Measurements from ENCODE around the gene PAWR. TPM values are rescaled to one million over a fixed set of nuclear protein-coding genes. Genes with fewer than 3 reads are reported as not detected.

The PAWR gene
- total RNA-seq, 1 donor from 2014 or later = 204 TPM

GRCh38 chr12:79691511-79692248, 916 bp upstream of the PAWR start:
- Histone ChIP-seq H3K27ac (ENCODE audit: low read depth, low read length) (peak overlapping the region; percentile 97), H3K4me2 (ENCODE audit: low read length) (peak overlapping the region; percentile 89), H3K79me2 (ENCODE audit: insufficient read depth, low read length) (peaks cover 47% of the 10 kb centered on the region), H3K27me3 (ENCODE audit: insufficient read depth, low read length) (no peaks in the 10 kb centered on the region), H3K4me1 (ENCODE audit: insufficient read depth, low read length) (peaks cover 13% of the 10 kb centered on the region), H3K9ac (ENCODE audit: low read length) (peak overlapping the region; percentile 93), H4K20me1 (ENCODE audit: insufficient read depth, low read length) (peaks cover 12% of the 10 kb centered on the region), H3K4me3 (ENCODE audit: insufficient read depth, low read depth, low read length) (peak overlapping the region; percentile 79), H3K36me3 (ENCODE audit: insufficient read depth, low read length) (no peaks in the 10 kb centered on the region), H2AFZ (ENCODE audit: low read depth, low read length) (peak overlapping the region; percentile 70), H3K9me3 (ENCODE audit: insufficient read depth, low read depth, low read length) (no peaks in the 10 kb centered on the region)
- H3K36me3 Mint-ChIP-seq (ENCODE audit: low read depth, unreplicated experiment) = peaks cover 5% of the 10 kb centered on the region
- DNase-seq (ENCODE audit: low read depth) (peak; percentile 57), FAIRE-seq (no peak)
- peak overlapping the region; percentile 98 for H3K27ac Mint-ChIP-seq (ENCODE audit: unreplicated experiment)
- no peak for TF ChIP-seq CTCF (IDR thresholded peaks at IDR 0.05; ENCODE audit: insufficient read depth, low read depth, low read length)
- TF ChIP-seq EZH2 (IDR thresholded peaks at IDR 0.05; ENCODE audit: insufficient read depth, low read length) = no peak
- H3K4me1 Mint-ChIP-seq (ENCODE audit: low read depth, unreplicated experiment) = peaks cover 12% of the 10 kb centered on the region
- H3K9me3 Mint-ChIP-seq (ENCODE audit: unreplicated experiment) = no peaks in the 10 kb centered on the region
- no peaks in the 10 kb centered on the region for H3K27me3 Mint-ChIP-seq (ENCODE audit: low read depth, unreplicated experiment)
- peak overlapping the region; percentile 91 for H3K4me3 Mint-ChIP-seq (ENCODE audit: unreplicated experiment)

GRCh38 chr12:79690142-79690637, 574 bp downstream of the PAWR start:
- no peaks in the 10 kb centered on the region for H3K9me3 Mint-ChIP-seq (ENCODE audit: unreplicated experiment)
- Histone ChIP-seq H3K4me2 (ENCODE audit: low read length) (peak overlapping the region; percentile 89), H4K20me1 (ENCODE audit: insufficient read depth, low read length) (peaks cover 19% of the 10 kb centered on the region), H3K27me3 (ENCODE audit: insufficient read depth, low read length) (no peaks in the 10 kb centered on the region), H2AFZ (ENCODE audit: low read depth, low read length) (peak overlapping the region; percentile 72), H3K36me3 (ENCODE audit: insufficient read depth, low read length) (no peaks in the 10 kb centered on the region), H3K27ac (ENCODE audit: low read depth, low read length) (peak overlapping the region; percentile 97), H3K4me3 (ENCODE audit: insufficient read depth, low read depth, low read length) (peak overlapping the region; percentile 79), H3K9me3 (ENCODE audit: insufficient read depth, low read depth, low read length) (no peaks in the 10 kb centered on the region), H3K4me1 (ENCODE audit: insufficient read depth, low read length) (peaks cover 24% of the 10 kb centered on the region), H3K79me2 (ENCODE audit: insufficient read depth, low read length) (peaks cover 62% of the 10 kb centered on the region), H3K9ac (ENCODE audit: low read length) (peak overlapping the region; percentile 93)
- peak overlapping the region; percentile 88 for H3K4me3 Mint-ChIP-seq (ENCODE audit: unreplicated experiment)
- H3K36me3 Mint-ChIP-seq (ENCODE audit: low read depth, unreplicated experiment) = peaks cover 2% of the 10 kb centered on the region
- H3K4me1 Mint-ChIP-seq (ENCODE audit: low read depth, unreplicated experiment) = peaks cover 15% of the 10 kb centered on the region
- H3K27ac Mint-ChIP-seq (ENCODE audit: unreplicated experiment) = peak overlapping the region; percentile 66
- no peak for FAIRE-seq
- no peak for DNase-seq (ENCODE audit: low read depth)
- TF ChIP-seq EZH2 (IDR thresholded peaks at IDR 0.05; ENCODE audit: insufficient read depth, low read length) = no peak
- TF ChIP-seq CTCF (IDR thresholded peaks at IDR 0.05; ENCODE audit: insufficient read depth, low read depth, low read length) = no peak
- no peaks in the 10 kb centered on the region for H3K27me3 Mint-ChIP-seq (ENCODE audit: low read depth, unreplicated experiment)
